ENCODE data around the gene PMEL. TPM values are rescaled to one million over a fixed set of nuclear protein-coding genes. Genes with fewer than 3 reads are reported as not detected.

The PMEL gene
- total and polyA plus RNA-seq, 9 of the 15 experiments (the other 6 are each of a cell fraction or from before 2014, with no cell fraction given), result 0.36 to 2.0 (median 0.98) TPM

GRCh38 chr12:55973599-55974307, 7.9 kb upstream of the PMEL start, which contains the start of gene RAB5B (continued):
- TF ChIP-seq FUS (optimal IDR thresholded peaks at IDR 0.05; ENCODE audit: low read depth, low read length), result no peak
- peak; percentile 80; the same call in 1 of the 2 replicates for TF ChIP-seq E2F1 (CRISPR knock-in tag; IDR thresholded peaks at IDR 0.05)
- TF ChIP-seq BHLHE40 (IDR thresholded peaks at IDR 0.05; ENCODE audit: low read length), result peak; percentile 38
- 0 out of 2 replicates have a peak, but pooled peaks have one; percentile 48 for TF ChIP-seq NBN (IDR thresholded peaks at IDR 0.05; ENCODE audit: low read depth)
- no peak for TF ChIP-seq ELF1 (tag; IDR thresholded peaks at IDR 0.05)
- TF ChIP-seq CBX5 (IDR thresholded peaks at IDR 0.05; ENCODE audit: borderline replicate concordance, low read depth), result no peak
- peak; percentile 98 for TF ChIP-seq RBM25 (IDR thresholded peaks at IDR 0.05; ENCODE audit: low read depth, low read length, severe bottlenecking)
- no peak for TF ChIP-seq ZNF584 (CRISPR knock-in tag; IDR thresholded peaks at IDR 0.05; ENCODE audit: low read depth)
- no peak for TF ChIP-seq TGIF2 (CRISPR knock-in tag; IDR thresholded peaks at IDR 0.05)
- TF ChIP-seq VEZF1 (CRISPR knock-in tag; IDR thresholded peaks at IDR 0.05), result peak; percentile 99
- no peak for TF ChIP-seq LEF1 (IDR thresholded peaks at IDR 0.05)
- TF ChIP-seq, protein P1, sequence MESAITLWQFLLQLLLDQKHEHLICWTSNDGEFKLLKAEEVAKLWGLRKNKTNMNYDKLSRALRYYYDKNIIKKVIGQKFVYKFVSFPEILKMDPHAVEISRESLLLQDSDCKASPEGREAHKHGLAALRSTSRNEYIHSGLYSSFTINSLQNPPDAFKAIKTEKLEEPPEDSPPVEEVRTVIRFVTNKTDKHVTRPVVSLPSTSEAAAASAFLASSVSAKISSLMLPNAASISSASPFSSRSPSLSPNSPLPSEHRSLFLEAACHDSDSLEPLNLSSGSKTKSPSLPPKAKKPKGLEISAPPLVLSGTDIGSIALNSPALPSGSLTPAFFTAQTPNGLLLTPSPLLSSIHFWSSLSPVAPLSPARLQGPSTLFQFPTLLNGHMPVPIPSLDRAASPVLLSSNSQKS (CRISPR knock-in tag; IDR thresholded peaks at IDR 0.05), result no peak
- TF ChIP-seq ZFX (CRISPR knock-in tag; IDR thresholded peaks at IDR 0.05), result no peak; the same call in none of the 2 replicates
- 0 out of 2 replicates have a peak, but pooled peaks have one; percentile 32 for TF ChIP-seq NFE2 (IDR thresholded peaks at IDR 0.05; ENCODE audit: low read depth)
